Right lung (tissue), 5 donors: ENCODE results near the gene CAP2. TPM values are rescaled to one million over a fixed set of nuclear protein-coding genes. Genes with fewer than 3 reads are reported as not detected.
"Not testable (repeated sequence)": the region's sequence is repeated elsewhere in the genome, so short reads cannot be mapped to it uniquely, and the experiment has no call there.

Experiments used
- DNase-seq, 2 donors: peaks; one replicate each; pipeline ENCODE4 v3.0.0-alpha.2; 2013
- polyA plus RNA-seq, 5 donors: library from polyadenylated mRNA; unstranded; fragments of 120-200 nt; gene quantifications; one replicate each; pipeline versions ENCODE4 v1.2.1 to v1.2.3, GENCODE V29; 2013; ENCODE audit warnings: inconsistent platforms in 1 of 5, low replicate concordance in 1 of 5; ENCODE audit not compliant: insufficient read length in 5 of 5, insufficient read depth in 1 of 5

CAP2 gene
- polyA plus RNA-seq, 5 donors, result 9.0 to 12.7 (median 9.8) TPM

DNA sequence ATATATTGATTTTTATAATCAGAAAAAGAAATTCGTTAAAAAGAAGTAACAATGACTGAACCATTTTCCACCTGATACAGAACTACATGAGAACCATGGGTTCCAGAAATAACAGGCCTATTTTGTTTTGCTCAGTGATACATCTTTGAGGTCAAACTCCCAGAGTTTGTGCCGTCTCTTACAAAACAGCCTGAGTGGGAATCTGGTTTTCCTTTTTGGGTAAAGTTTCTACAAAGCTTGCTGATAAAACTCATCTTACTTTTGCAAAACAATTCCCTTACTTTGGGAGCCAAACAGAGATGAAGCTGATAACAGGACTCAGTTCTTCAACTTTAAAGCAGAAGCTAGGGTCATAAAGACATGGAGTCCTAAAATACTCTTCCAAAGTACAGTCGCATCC is 108.0 kb downstream of the CAP2 start:
- DNase-seq, result no peak

DNA sequence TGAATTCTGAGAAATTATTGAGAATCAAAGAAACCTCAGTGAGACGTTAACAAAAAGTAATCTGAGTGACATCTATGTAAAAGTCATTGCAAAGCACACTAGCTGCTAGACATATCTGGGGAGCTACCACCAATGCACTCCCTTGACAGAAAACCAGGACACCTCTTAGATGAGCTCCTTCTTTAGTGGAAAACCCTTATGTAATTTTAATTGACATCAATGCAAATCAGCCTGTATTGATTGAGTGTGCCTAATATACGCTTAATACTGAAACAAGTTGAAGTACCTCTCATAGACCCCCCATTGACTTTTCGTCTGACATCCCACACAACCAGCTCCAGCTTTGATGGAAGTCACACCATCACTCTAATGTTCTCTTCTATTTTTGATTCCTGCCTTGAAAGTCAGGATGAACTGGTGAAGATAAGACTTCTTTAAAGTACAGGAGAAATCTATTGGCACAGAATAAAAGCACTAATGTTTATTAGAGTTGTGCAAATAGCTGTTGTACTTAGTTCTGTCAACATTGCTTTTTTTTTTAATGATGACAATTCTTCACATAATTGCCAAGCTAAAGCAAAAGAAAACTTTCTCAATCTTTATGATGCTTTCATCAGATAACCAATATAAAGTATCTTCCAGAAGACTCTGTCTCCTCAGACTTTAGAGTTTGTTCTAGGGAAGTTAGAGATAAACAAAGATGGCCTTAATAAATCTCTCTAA is 108.7 kb downstream of the CAP2 start:
- no peak for DNase-seq

DNA sequence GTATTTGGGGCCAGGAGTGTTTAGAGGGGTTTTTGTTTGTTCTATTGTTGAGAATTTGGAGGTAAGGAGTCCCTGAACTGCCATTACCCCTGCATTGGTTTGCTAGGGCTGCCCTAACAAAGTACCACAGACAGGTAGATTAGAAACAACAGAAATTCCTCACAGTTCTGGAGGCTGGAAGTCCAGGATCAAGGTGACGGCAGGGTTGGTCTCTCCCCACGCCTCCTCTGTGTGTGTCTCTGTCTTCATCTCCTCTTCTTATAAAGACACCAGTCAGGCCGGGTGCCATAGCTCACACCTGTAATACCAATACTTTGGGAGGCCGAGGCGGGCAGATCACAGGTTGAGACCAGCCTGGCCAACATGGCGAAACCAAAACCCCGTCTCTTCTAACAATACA is 109.7 kb downstream of the CAP2 start:
- DNase-seq, result no peak

DNA sequence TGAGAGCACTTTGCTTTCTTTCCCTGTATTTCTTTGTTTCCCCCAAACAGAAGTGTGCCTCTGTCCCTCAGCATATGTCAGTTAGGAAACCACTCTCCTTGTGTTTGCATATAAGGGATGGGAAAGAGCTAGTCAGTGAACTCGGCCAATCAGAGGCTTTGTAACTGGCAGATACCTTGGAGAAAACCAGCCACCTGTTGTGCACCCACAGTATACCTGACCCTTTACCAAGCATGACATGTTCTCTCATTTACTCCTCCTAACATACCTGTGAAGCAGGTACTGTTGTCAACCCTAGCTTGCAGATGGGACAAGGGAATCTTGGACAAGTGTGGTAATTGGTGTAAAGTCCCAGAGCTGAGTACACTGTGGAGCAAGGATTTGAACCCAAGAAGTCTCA is 110.6 kb downstream of the CAP2 start:
- no peak for DNase-seq

DNA sequence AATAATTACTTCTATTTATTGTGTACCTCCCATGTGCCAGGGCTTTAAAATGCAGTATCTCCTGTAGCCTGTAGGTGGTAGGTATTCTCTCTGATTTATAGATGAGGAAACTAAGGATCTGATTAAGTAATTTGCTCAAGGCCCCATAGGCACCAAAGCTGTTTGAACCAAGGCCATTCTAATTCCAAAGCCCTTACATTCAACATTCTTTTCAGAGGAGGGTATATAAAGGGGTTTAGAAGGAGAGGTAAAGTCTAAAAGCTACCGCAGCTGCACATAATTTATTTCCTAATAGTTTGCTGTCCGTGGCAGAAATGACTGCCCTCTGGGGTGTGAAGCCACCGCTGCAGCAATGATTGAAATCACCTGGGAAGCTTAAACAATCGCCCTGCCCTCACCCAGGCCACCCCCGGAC is 111.7 kb downstream of the CAP2 start:
- DNase-seq, result no peak

DNA sequence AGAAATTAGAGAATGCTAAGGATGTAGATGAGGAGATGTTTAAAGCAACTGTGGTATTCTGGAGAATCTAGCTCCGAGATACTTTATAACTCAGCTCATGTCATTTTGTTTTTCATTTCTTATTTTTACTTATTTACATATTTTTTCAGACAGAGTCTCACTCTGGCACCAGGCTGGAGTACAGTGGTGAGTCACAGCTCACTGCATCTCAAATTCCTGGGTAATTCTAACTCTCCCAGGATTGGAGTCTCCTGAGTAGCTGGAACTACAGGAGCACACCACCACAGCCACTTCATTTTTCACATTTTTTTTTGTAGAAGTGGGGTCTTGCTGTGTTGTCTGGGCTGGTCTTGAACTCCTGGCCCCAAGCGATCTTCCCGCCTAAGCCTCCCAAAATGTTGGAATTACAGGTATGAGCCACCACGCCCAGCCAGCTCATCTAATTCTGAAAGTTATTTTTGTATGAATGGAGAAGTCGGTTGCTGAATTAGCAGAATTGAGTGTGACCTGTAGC is 112.4 kb downstream of the CAP2 start:
- no peak for DNase-seq

DNA sequence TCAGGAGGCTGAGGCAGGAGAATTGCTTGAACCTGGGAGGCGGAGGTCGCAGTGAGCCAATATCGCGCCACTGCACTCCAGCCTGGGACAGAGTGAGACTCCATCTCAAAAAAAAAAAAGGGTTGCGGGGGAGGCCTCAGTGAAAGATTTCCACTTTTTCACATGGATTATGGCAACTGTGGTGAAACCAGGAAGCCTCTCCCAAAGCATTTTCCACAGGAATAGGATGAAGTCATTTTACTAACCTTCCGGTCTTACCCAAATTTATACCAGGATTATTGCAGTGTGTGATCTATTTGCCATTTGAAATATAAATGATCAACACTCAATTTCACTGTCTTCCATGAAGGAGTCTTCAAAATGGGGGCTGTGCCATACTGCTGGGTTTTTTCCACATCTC is 113.1 kb downstream of the CAP2 start:
- DNase-seq, result no peak

DNA sequence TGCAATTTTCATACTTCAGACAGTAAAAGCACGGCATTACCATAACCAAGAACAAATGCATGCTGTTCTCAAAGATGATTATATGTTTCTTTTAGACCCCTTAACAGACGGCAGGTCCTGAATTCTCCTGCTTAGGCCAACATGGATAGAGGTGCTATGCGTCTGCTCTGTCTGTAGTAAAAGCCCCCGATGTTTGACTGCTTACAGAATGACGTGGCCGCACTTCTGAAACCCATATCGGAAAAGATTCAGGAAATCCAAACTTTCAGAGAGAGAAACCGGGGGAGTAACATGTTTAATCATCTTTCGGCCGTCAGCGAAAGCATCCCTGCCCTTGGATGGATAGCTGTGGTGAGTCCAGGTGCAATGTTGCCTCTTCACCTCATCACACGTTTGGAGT is 113.6 kb downstream of the CAP2 start:
- DNase-seq, result no peak

DNA sequence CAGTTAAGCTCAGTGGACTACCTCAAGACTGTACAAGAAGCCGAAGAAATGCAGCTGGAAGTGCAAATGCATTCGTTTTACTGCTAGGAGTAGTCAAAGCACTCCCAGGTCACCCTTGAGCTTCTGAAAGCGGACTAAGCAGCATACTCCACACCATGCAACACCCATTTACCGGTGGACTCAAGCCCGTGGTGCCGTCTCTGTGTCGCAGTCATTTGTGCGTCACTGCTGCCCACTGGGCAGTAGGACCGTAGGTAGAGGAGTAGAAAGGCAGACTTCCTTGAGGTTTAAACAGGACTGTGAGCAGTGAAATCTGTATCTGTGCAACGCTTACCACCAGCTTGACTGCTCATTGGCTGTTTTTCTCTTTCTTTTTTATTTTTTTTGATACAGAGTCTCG is 117.7 kb downstream of the CAP2 start:
- no peak for DNase-seq

DNA sequence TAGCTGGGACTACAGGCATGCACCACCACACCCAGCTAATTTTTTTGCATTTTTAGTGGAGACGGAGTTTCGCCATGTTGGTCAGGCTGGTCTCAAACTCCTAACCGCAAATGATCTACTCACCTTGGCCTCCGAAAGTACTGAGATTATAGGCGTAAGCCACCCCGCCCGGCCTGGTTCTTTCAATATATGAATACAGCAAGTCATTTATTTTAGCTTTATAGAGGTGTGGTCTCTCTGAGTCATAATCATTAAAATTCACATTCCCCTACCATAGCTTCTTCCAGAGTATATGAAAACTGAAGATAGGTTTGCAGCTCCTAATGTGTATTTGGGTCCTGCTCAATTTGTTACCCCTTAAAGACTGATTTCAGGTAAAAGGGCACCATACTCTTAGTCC is 118.2 kb downstream of the CAP2 start:
- DNase-seq, result no peak

DNA sequence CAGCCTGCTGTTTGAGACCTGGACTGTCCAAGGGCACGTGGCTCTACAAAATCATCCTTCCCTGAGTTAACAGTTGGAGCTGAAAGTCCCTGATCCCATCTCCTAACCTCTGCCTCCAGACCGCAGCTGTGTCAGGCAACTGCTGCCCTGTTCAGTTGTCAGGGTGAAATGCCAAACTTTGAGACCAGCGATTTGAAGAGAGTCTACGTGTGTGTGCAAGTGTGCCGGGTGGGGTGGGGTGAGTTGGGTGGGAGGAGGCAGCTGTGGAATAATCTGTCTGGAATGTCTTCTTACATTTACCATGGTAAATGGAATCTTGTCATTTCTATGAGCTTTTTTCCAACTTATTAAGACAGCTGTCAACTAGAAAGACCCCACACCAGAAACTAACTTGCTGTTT is 125.7 kb downstream of the CAP2 start:
- no peak for DNase-seq

DNA sequence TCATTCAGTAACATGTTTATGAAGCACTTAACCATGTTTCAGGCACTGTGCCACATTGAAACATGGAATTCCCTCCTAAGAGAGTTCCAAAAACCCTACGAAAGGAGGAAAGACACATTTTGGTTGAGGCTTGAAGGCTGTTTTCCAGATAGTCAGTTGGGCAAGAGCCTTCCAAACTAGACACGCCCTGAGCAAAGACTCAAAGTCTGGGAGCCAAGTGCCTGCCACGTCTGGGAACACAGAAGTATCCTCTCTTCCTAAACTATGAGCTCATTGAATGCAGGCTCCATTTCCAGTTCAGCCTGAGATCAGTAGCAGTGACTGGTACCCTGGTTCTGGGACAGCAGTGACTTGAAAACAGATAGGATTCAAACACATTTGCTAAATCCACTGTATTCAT is 132.2 kb downstream of the CAP2 start:
- DNase-seq, result no peak

DNA sequence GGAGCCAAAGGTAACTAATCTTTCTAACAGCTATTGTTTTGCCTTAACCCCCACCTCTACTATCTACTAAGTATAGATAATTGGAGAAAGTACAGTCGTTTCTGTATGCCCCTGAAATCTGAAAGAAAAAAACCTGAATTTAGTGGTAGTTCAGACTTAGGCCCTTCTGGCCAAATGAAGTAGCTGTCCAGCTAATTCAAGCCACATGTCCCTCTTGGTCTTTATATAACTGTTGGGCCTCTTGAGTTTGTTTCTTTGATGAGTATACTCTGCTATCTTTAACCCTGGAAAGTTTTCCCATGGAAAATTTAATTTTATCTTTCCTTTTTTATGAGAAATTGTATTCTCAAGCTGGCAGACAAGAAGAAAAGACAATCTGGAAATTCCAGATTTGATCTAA is 133.7 kb downstream of the CAP2 start:
- no peak for DNase-seq

DNA sequence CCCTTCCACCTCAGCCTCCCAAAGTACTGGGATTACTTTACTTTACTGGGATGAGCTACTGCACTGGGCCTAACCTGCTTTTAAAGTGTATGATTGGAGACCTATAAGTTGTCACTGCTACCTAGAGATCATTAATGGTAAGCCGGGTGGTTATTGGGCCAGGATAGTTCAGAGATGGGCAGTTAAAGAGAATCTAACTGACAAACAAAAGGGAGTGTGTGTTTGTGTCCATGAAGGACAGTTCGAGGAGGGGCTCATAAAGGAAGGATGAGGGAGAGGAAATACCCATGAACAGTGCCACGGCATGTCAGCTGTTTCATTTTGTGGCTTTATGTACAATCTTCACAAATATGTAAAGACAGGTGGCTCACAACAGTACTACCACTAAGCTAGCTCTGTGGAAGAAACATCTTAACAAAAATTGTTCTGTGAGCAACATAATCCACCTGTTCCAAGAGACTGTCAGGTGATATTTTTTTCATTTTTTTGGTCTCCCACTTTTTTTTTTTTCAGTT is 137.0 kb downstream of the CAP2 start:
- DNase-seq, result no peak

DNA sequence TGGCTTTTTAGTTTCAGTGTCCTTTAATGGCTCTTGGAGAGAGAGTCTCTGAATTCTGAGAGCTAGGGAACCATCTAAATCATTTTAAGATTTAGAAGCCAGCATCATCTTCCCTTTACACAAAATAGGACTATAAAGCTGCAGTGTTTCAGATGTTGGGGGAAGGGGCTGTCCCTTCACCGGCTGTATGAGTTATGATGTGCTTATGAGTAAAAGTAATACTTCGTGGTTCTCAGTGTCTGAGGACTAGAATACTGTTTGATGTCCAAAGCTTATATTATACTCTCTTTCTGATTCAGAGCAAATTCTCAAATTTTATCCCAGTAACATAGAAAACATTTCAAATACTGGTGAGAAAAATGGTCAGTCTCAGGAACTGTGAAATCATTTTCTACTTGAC is 143.2 kb downstream of the CAP2 start:
- no peak for DNase-seq

DNA sequence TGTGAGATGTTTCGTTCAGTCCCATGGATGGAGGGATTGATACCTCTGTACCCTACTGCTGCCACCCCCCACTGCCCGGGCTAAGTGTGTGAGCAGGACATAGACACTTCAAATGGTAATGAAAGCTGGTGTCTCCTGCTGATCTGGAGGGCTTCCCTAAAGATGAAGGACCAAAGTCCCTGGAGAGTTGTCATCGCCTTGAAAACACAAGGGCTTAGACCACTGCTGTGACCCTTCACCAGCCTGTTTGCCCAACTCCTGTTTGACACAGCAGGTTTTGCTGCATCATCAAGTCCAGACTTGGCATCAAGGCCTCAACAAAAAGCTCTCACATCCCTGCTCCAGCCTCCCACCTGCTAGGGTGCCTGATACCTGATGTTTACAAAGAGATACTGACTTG is 148.8 kb downstream of the CAP2 start:
- DNase-seq, result no peak

DNA sequence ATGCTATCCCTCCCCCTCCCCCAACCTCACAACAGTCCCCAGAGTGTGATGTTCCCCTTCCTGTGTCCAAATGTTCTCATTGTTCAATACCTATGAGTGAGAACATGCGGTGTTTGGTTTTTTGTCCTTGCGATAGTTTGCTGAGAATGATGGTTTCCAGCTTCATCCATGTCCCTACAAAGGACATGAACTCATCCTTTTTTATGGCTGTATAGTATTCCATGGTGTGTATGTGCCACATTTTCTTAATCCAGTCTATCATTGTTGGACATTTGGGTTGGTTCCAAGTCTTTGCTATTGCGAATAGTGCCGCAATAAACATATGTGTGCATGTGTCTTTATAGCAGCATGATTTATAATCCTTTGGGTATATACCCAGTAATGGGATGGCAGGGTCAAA is 152.3 kb downstream of the CAP2 start:
- DNase-seq, result not testable (repeated sequence)

DNA sequence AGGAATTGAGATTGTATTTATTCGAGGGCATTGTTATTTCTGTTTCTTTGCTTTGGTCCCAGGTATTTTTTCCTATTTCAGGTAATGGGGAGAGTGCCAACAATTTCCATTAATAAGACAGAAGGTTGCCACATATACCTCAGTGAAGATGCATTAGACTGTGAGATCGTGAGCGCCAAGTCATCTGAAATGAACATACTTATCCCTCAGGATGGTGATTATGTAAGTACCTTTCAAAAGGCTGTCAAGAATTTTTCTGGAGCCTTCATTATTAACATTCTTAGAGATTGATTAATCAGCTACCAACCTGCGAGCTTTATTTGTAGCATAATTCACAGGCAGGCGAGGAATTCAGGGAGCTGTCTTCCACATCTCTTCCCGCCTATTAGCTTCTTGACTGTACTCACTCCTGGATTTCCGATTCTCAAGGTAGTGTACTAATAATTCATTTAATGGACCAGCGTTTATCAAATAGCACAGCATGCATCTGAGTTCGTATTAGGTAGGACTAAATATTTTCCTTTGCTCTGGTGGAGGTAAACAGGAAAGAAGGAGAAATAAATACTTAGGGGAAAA is 158.1 kb downstream of the CAP2 start:
- DNase-seq, result no peak

DNA sequence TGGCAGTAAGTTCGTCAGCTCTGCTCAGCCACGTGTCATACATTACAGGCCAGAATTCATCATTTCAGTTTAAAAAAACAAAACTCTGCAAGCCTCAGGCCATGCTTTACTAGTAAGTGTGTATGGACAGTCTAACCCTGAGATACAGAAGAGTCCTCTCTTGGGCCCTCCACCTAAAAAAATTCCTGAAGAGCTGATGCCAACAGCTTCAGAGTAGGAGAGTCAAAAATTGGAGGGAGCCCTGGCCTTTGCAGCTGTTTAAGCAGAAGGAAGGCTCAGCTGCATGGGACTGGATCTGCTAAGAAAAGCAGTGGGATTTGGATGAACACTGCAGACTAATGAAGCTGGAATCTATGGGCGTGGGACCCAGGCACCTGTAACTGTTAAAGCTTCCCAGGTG is 159.5 kb downstream of the CAP2 start:
- DNase-seq, result no peak

DNA sequence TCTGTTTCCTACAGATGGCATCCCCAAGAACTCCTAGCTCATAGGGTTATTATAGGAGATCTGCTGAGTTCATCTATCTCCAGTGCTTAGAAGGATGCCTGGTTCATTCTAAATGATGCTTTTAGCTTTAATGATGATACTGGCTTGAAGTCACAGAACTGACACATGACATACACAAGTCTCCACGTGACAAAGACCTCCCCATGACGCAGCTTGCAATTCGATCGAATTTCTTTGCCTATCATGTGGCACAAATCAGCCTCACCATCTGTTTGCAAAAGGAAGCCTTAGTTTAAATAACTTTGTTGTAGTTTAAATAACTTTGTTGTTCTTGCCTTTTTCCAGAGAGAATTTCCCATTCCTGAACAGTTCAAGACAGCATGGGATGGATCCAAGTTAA is 162.6 kb downstream of the CAP2 start:
- no peak for DNase-seq

DNA sequence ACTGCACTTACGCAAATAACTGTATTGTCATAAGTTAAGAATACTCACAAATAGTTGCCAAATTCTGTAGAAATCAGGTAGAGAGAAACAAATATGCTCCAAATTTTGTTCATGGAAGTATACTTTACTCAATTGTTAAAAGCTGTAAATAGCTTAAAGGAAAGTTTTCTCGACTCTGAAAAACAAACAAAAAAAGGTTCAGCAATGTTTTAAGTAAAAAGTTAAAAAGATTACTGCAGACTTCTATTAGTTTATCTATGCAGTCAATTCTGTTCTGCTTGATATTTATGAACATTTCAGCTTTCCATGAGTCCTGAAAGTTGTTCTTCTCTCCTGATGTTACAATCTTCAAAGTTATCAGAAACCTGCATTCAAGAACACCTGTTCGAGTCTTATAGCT is 169.2 kb downstream of the CAP2 start:
- no peak for DNase-seq

DNA sequence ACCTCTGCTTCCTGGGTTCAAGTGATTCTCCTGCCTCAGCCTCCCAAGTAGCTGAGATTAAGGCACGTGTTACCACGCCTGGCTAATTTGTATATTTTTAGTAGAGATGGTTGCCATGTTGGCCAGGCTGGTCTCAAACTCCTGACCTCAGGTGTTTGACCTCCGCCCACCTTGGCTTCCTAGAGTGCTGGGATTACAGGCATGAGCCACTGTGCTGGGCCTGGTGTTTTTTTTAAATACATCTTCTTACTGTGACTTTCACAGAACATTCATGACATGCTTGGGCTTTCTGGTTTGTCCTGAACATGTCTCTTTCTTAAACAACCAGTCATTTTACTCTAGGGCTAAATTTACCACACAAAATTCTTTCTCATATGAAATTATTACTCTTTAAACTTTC is 172.0 kb downstream of the CAP2 start:
- DNase-seq, result no peak

DNA sequence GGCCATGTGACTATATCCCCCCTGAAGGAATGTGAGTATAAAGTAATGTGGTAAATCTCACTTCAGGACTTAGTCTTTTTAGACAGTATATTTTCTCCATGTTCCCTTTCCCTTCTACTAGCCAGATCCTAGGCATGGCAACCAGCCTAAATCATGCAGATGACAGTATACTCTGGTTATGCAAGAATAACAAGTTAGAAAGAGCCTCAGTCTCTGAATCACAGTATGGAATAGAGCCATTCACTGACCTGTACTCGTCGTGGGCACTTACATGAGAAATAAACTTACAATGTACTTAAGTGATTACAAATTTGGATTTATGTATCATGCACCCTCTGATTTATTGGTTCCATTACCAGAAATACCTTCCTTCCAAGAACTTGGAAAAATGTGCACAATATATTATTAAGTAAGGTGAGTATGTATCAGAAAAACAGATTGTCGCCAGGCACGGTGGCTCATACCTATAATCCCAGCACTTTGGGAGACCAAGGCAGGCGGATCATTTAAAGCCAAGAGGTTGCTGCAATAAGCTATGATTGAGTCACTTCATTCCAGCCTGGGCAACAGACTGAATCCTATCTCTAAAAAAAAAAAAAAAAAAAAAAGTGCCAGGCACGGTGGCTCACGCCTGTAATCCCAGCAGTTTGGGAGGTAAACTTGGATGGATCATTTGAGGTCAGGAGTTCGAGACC is 181.6 kb downstream of the CAP2 start:
- no peak for DNase-seq
